Activated CD8-positive, alpha-beta memory T cell treated with anti-CD3 and anti-CD28 coated beads for 4 hours (primary cell): ENCODE measurements around the gene ADARB2.

ENCODE experiments used
- DNase-seq, 2 donors: peaks; one replicate each; pipeline ENCODE4 v3.0.0-alpha.2; 2020; ENCODE audit warnings: low read depth in 2 of 2

ADARB2 gene

GRCh38 chr10:1527951-1528350 lies 209.4 kb downstream of the ADARB2 start:
- DNase-seq = no peak

GRCh38 chr10:1526436-1527055 lies 210.8 kb downstream of the ADARB2 start:
- no peak for DNase-seq

GRCh38 chr10:1525354-1526162 lies 211.8 kb downstream of the ADARB2 start:
- no peak for DNase-seq

- no peak for DNase-seq
Measured at GRCh38 chr10:1524540-1524939, 212.8 kb downstream of the ADARB2 start.

- DNase-seq = no peak
Measured at GRCh38 chr10:1523221-1523620, 214.1 kb downstream of the ADARB2 start.

GRCh38 chr10:1522237-1522636 lies 215.1 kb downstream of the ADARB2 start:
- DNase-seq = no peak

- DNase-seq = no peak
Measured at GRCh38 chr10:1521741-1522140, 215.6 kb downstream of the ADARB2 start.

- DNase-seq = no peak
Measured at GRCh38 chr10:1520909-1521565, 216.3 kb downstream of the ADARB2 start.

- no peak for DNase-seq
Measured at GRCh38 chr10:1519391-1519790, 217.9 kb downstream of the ADARB2 start.

- DNase-seq = no peak
Measured at GRCh38 chr10:1517684-1518083, 219.6 kb downstream of the ADARB2 start.

- no peak for DNase-seq
Measured at GRCh38 chr10:1516492-1517165, 220.7 kb downstream of the ADARB2 start.

GRCh38 chr10:1515780-1516491 lies 221.4 kb downstream of the ADARB2 start:
- no peak for DNase-seq

- no peak for DNase-seq
Measured at GRCh38 chr10:1515121-1515779, 222.1 kb downstream of the ADARB2 start.

GRCh38 chr10:1514681-1515080 lies 222.6 kb downstream of the ADARB2 start:
- no peak for DNase-seq

- no peak for DNase-seq
Measured at GRCh38 chr10:1513221-1513620, 224.1 kb downstream of the ADARB2 start.

GRCh38 chr10:1509011-1509530 lies 228.3 kb downstream of the ADARB2 start:
- DNase-seq = no peak

GRCh38 chr10:1508096-1508495 lies 229.2 kb downstream of the ADARB2 start:
- no peak for DNase-seq

- no peak for DNase-seq
Measured at GRCh38 chr10:1507436-1507835, 229.9 kb downstream of the ADARB2 start.

GRCh38 chr10:1504940-1505339 lies 232.4 kb downstream of the ADARB2 start:
- no peak for DNase-seq

GRCh38 chr10:1504286-1504685 lies 233.0 kb downstream of the ADARB2 start:
- no peak for DNase-seq

GRCh38 chr10:1502451-1502850 lies 234.9 kb downstream of the ADARB2 start:
- DNase-seq = no peak
